Measurements from ENCODE around the gene TACC3. TPM values are rescaled to one million over a fixed set of nuclear protein-coding genes. Genes with fewer than 3 reads are reported as not detected.

Gene TACC3
- total and polyA plus RNA-seq, 2 experiments from 2014 or later = 9.7 to 18.2 TPM

GRCh38 chr4:1685235-1686150 lies 35.8 kb upstream of the TACC3 start:
- Histone ChIP-seq H4K20me1 (ENCODE audit: insufficient read depth) (no peaks in the 10 kb centered on the region), H3K79me2 (ENCODE audit: insufficient read depth) (no peaks in the 10 kb centered on the region), H3K4me1 (ENCODE audit: insufficient read depth) (no peaks in the 10 kb centered on the region), H3K4me2 (ENCODE audit: unreplicated experiment) (no peak overlapping the region), H3K4me3 (no peak overlapping the region), H3K27ac (no peak overlapping the region), H3K9me2 (ENCODE audit: insufficient read depth) (no peaks in the 10 kb centered on the region), H3K9ac (no peak overlapping the region), H3K27me3 (replicated peaks; ENCODE audit: insufficient read depth) (no peaks in the 10 kb centered on the region), H3F3A (ENCODE audit: insufficient read depth) (peaks cover 32% of the 10 kb centered on the region), H2AFZ (no peak overlapping the region), H3K36me3 (ENCODE audit: low read depth) (0 out of 2 replicates have a peak, but pooled peaks cover 4% of the 10 kb centered on the region), H3K9me3 (ENCODE audit: low read depth) (no peaks in the 10 kb centered on the region)
- TF ChIP-seq EZH2 (IDR thresholded peaks at IDR 0.05; ENCODE audit: insufficient read depth, poor library complexity, severe bottlenecking) = no peak
- no peak for TF ChIP-seq EZH2phosphoT487 (IDR thresholded peaks at IDR 0.05; ENCODE audit: insufficient read depth, low read depth)
- in situ Hi-C loops (cut with MboI) = no loop called here
- no peak for DNase-seq
- 82 to 87% methylated on average over 15 to 23 of the region's 23 CpGs for WGBS, 2 experiments (ENCODE audit: low coverage in 1 of 2, low lambda C conversion rate in 2 of 2, missing lambda C conversion rate in 2 of 2)

GRCh38 chr4:1686440-1687036 lies 34.8 kb upstream of the TACC3 start:
- WGBS, 2 experiments (ENCODE audit: low coverage in 1 of 2, low lambda C conversion rate in 2 of 2, missing lambda C conversion rate in 2 of 2) = 36 to 42% methylated on average over 7 of the region's 7 CpGs
- DNase-seq = no peak
- no peak overlapping the region for H2AFZ ChIP-seq
- peaks cover 32% of the 10 kb centered on the region for H3F3A ChIP-seq (ENCODE audit: insufficient read depth)
- no peak overlapping the region for H3K4me2 ChIP-seq (ENCODE audit: unreplicated experiment)
- H4K20me1 ChIP-seq (ENCODE audit: insufficient read depth) = no peaks in the 10 kb centered on the region
- TF ChIP-seq EZH2 (IDR thresholded peaks at IDR 0.05; ENCODE audit: insufficient read depth, poor library complexity, severe bottlenecking) (no peak), EZH2phosphoT487 (IDR thresholded peaks at IDR 0.05; ENCODE audit: insufficient read depth, low read depth) (no peak)
- no peaks in the 10 kb centered on the region for H3K9me3 ChIP-seq (ENCODE audit: low read depth)
- no peaks in the 10 kb centered on the region for H3K9me2 ChIP-seq (ENCODE audit: insufficient read depth)
- no peaks in the 10 kb centered on the region for H3K79me2 ChIP-seq (ENCODE audit: insufficient read depth)
- H3K27me3 ChIP-seq (replicated peaks; ENCODE audit: insufficient read depth) = no peaks in the 10 kb centered on the region
- H3K9ac ChIP-seq = no peak overlapping the region
- H3K36me3 ChIP-seq (ENCODE audit: low read depth) = peaks cover 10% of the 10 kb centered on the region; the same call in 1 of the 2 replicates
- H3K4me1 ChIP-seq (ENCODE audit: insufficient read depth) = no peaks in the 10 kb centered on the region
- H3K4me3 ChIP-seq = no peak overlapping the region
- no peak overlapping the region for H3K27ac ChIP-seq
- in situ Hi-C loops (cut with MboI) = no loop called here

- Histone ChIP-seq H3K9me2 (ENCODE audit: insufficient read depth) (no peaks in the 10 kb centered on the region), H3K27me3 (replicated peaks; ENCODE audit: insufficient read depth) (no peaks in the 10 kb centered on the region), H3K4me1 (ENCODE audit: insufficient read depth) (no peaks in the 10 kb centered on the region), H3K27ac (no peak overlapping the region), H3K79me2 (ENCODE audit: insufficient read depth) (no peaks in the 10 kb centered on the region), H3K9ac (no peak overlapping the region), H3K9me3 (ENCODE audit: low read depth) (no peaks in the 10 kb centered on the region), H3K36me3 (ENCODE audit: low read depth) (peaks cover 30% of the 10 kb centered on the region), H2AFZ (no peak overlapping the region), H3K4me2 (ENCODE audit: unreplicated experiment) (no peak overlapping the region), H4K20me1 (ENCODE audit: insufficient read depth) (no peaks in the 10 kb centered on the region), H3F3A (ENCODE audit: insufficient read depth) (peaks cover 17% of the 10 kb centered on the region), H3K4me3 (no peak overlapping the region)
- in situ Hi-C loops (cut with MboI) = no loop called here
- TF ChIP-seq EZH2 (IDR thresholded peaks at IDR 0.05; ENCODE audit: insufficient read depth, poor library complexity, severe bottlenecking) (no peak), EZH2phosphoT487 (IDR thresholded peaks at IDR 0.05; ENCODE audit: insufficient read depth, low read depth) (no peak)
- 89 to 91% methylated on average over 3 of the region's 3 CpGs for WGBS, 2 experiments (ENCODE audit: low coverage in 1 of 2, low lambda C conversion rate in 2 of 2, missing lambda C conversion rate in 2 of 2)
- DNase-seq = no peak
Measured at GRCh38 chr4:1690698-1691097, 30.6 kb upstream of the TACC3 start.

- H3K4me1 ChIP-seq (ENCODE audit: insufficient read depth) = no peaks in the 10 kb centered on the region
- H3K4me2 ChIP-seq (ENCODE audit: unreplicated experiment) = no peak overlapping the region
- H3K9me2 ChIP-seq (ENCODE audit: insufficient read depth) = no peaks in the 10 kb centered on the region
- H3K27ac ChIP-seq = no peak overlapping the region
- H3K9me3 ChIP-seq (ENCODE audit: low read depth) = no peaks in the 10 kb centered on the region
- no peaks in the 10 kb centered on the region for H3K27me3 ChIP-seq (replicated peaks; ENCODE audit: insufficient read depth)
- H3F3A ChIP-seq (ENCODE audit: insufficient read depth) = peaks cover 15% of the 10 kb centered on the region
- TF ChIP-seq EZH2phosphoT487 (IDR thresholded peaks at IDR 0.05; ENCODE audit: insufficient read depth, low read depth) (no peak), EZH2 (IDR thresholded peaks at IDR 0.05; ENCODE audit: insufficient read depth, poor library complexity, severe bottlenecking) (no peak)
- no peak overlapping the region for H3K9ac ChIP-seq
- no peaks in the 10 kb centered on the region for H3K79me2 ChIP-seq (ENCODE audit: insufficient read depth)
- peaks cover 39% of the 10 kb centered on the region for H3K36me3 ChIP-seq (ENCODE audit: low read depth)
- 78 to 86% methylated on average over 9 of the region's 9 CpGs for WGBS, 2 experiments (ENCODE audit: low coverage in 1 of 2, low lambda C conversion rate in 2 of 2, missing lambda C conversion rate in 2 of 2)
- no peak overlapping the region for H3K4me3 ChIP-seq
- in situ Hi-C loops (cut with MboI) = no loop called here
- no peak for DNase-seq
- H4K20me1 ChIP-seq (ENCODE audit: insufficient read depth) = no peaks in the 10 kb centered on the region
- no peak overlapping the region for H2AFZ ChIP-seq
Measured at GRCh38 chr4:1691737-1692373, 29.5 kb upstream of the TACC3 start.

Measured in GM23248 (cell line).